ENCODE measurements around the gene SHISA9. TPM values are rescaled to one million over a fixed set of nuclear protein-coding genes. Genes with fewer than 3 reads are reported as not detected.

The SHISA9 gene
- total and polyA plus RNA-seq, 2 of the 4 experiments (the other 2 are of a cell fraction), result under 0.01 TPM; not detected in 1

DNA sequence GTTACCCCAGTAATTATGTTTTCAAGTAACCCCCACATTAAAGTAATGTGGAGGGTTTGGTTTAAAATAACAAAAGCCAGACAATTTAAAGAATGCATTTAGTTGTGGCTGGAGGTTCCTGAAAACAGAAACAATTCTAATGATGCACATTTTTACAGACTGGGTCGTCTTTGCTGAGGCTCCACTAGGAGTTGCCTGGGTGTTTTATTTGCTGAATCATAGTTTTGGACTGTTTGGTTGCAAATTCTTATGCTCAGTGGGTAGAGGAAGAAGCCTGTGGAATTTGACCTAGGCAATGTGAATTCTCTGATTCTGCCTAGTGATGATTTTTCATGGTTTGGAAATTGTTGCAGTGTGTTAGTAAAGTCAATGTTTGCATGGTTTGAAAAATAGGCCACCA is 16.3 kb downstream of the SHISA9 start:
- H4K20me1 ChIP-seq (ENCODE audit: insufficient read depth, low read length), result no peaks in the 10 kb centered on the region
- no peak overlapping the region for H2AK9ac ChIP-seq (replicated peaks; ENCODE audit: low read depth, low read length, poor library complexity)
- no peaks in the 10 kb centered on the region for H3K79me1 ChIP-seq (ENCODE audit: low read depth in 1 of 2, low read length in 2 of 2)
- H2BK20ac ChIP-seq (ENCODE audit: low read depth, low read length), result no peak overlapping the region
- H3K9me3 ChIP-seq (ENCODE audit: control insufficient read depth, insufficient read depth, low read length), result peaks cover 10% of the 10 kb centered on the region; the same call in 1 of the 2 replicates
- no peaks in the 10 kb centered on the region for H3K36me3 ChIP-seq (ENCODE audit: control insufficient read depth, insufficient read depth, low read length)
- H2AK5ac ChIP-seq (ENCODE audit: low read depth, low read length), result no peak overlapping the region
- no peak overlapping the region for H4K8ac ChIP-seq (ENCODE audit: low read depth in 2 of 2, low read length in 2 of 2)
- no peak overlapping the region for H3K27ac ChIP-seq (ENCODE audit: insufficient read depth, low read length)
- ChIA-PET POLR2A (ENCODE audit: unreplicated experiment) (no interaction called here), CTCF (no interaction called here)
- no peak overlapping the region for H3K9ac ChIP-seq (ENCODE audit: low read depth, low read length)
- H3K23ac ChIP-seq (ENCODE audit: low read depth, low read length), result no peak overlapping the region
- no peak overlapping the region for H4K91ac ChIP-seq (ENCODE audit: insufficient read depth, low read depth, low read length)
- no peak overlapping the region for H3K4ac ChIP-seq (ENCODE audit: low read depth, low read length)
- WGBS, 2 experiments (ENCODE audit: extremely low coverage in 2 of 2, insufficient read length in 1 of 2), result no CpG with 5 or more reads among the region's 1 CpG
- no peaks in the 10 kb centered on the region for H3K4me1 ChIP-seq (ENCODE audit: control insufficient read depth, insufficient read depth, low read length)
- H2BK15ac ChIP-seq (ENCODE audit: low read depth, low read length), result no peak overlapping the region
- BruUV-seq (replicated peaks), result no TSS peak
- in situ Hi-C loops (cut with MboI; ENCODE audit: low sequenced_read_pairs) (no loop called here), dilution Hi-C loops (cut with HindIII; ENCODE audit: low sequenced_read_pairs, unreplicated experiment) (no loop called here), intact Hi-C loops (cut with micrococcal nuclease) (no loop called here)
- ATAC-seq (ENCODE audit: low read depth), result no peak
- H3K18ac ChIP-seq (ENCODE audit: low read depth, low read length), result no peak overlapping the region
- H2BK120ac ChIP-seq (ENCODE audit: low read depth, low read length), result no peak overlapping the region
- no peak overlapping the region for H4K5ac ChIP-seq (ENCODE audit: low read depth, low read length)
- H3K14ac ChIP-seq (replicated peaks; ENCODE audit: low read depth, low read length), result no peak overlapping the region
- no peak overlapping the region for H3K4me3 ChIP-seq (ENCODE audit: insufficient read depth, low read depth, low read length)
- no peak overlapping the region for H2BK5ac ChIP-seq (ENCODE audit: low read depth, low read length, poor library complexity, severe bottlenecking)
- H3K4me2 ChIP-seq (ENCODE audit: low read depth, low read length), result no peak overlapping the region
- no peak for TF ChIP-seq FOS (IDR thresholded peaks at IDR 0.05; ENCODE audit: low read depth, low read length)
- no peak for TF ChIP-seq SMC3 (IDR thresholded peaks at IDR 0.05; ENCODE audit: low read depth, low read length)
- no peak for TF ChIP-seq POLR2A (IDR thresholded peaks at IDR 0.05; ENCODE audit: low read depth, low read length)
- TF ChIP-seq, protein P1, sequence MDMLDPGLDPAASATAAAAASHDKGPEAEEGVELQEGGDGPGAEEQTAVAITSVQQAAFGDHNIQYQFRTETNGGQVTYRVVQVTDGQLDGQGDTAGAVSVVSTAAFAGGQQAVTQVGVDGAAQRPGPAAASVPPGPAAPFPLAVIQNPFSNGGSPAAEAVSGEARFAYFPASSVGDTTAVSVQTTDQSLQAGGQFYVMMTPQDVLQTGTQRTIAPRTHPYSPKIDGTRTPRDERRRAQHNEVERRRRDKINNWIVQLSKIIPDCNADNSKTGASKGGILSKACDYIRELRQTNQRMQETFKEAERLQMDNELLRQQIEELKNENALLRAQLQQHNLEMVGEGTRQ (IDR thresholded peaks at IDR 0.05; ENCODE audit: low read depth, low read length), result no peak
- no peak for TF ChIP-seq MAFK (IDR thresholded peaks at IDR 0.05; ENCODE audit: low read depth, low read length)
- TF ChIP-seq RAD21 (IDR thresholded peaks at IDR 0.05; ENCODE audit: low read length), result no peak
- no peak for TF ChIP-seq NFE2L2 (IDR thresholded peaks at IDR 0.05; ENCODE audit: low read depth, low read length)
- TF ChIP-seq MAZ (IDR thresholded peaks at IDR 0.05; ENCODE audit: borderline replicate concordance, low read depth, low read length), result no peak
- TF ChIP-seq, protein P2, sequence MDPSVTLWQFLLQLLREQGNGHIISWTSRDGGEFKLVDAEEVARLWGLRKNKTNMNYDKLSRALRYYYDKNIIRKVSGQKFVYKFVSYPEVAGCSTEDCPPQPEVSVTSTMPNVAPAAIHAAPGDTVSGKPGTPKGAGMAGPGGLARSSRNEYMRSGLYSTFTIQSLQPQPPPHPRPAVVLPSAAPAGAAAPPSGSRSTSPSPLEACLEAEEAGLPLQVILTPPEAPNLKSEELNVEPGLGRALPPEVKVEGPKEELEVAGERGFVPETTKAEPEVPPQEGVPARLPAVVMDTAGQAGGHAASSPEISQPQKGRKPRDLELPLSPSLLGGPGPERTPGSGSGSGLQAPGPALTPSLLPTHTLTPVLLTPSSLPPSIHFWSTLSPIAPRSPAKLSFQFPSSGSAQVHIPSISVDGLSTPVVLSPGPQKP (IDR thresholded peaks at IDR 0.05; ENCODE audit: borderline replicate concordance, low read depth, low read length), result no peak
- no peak for TF ChIP-seq BHLHE40 (IDR thresholded peaks at IDR 0.05; ENCODE audit: low read depth, low read length)
- TF ChIP-seq CEBPB (IDR thresholded peaks at IDR 0.05; ENCODE audit: low read depth, low read length), result no peak
- TF ChIP-seq RFX5 (IDR thresholded peaks at IDR 0.05; ENCODE audit: low read depth, low read length), result no peak
- no peak for DNase-seq
- H3K27me3 ChIP-seq (ENCODE audit: control insufficient read depth, insufficient read depth, low read length), result no peaks in the 10 kb centered on the region
- no peaks in the 10 kb centered on the region for H3K9me1 ChIP-seq (ENCODE audit: insufficient read depth, low read length)
- H3K56ac ChIP-seq (ENCODE audit: extremely low read depth, insufficient read depth, low read length), result no peak overlapping the region
- no peak overlapping the region for H2AFZ ChIP-seq (replicated peaks; ENCODE audit: low read length, poor library complexity)
